GM13976 (cell line): ENCODE results near the gene QKI.

Source experiments
- DNase-seq: peaks from one replicate; pipeline ENCODE4 v3.0.0; 2012; ENCODE audit warnings: low spot score
- CTCF ChIP-seq: IDR thresholded peaks from 2 replicates; pipeline ENCODE4 v1.5.1; 2012; ENCODE audit warnings: borderline replicate concordance, mild to moderate bottlenecking; ENCODE audit not compliant: insufficient read depth; ENCODE audit errors: extremely low read depth, missing control alignments, control extremely low read depth
- in situ Hi-C: fragments of 300-500 bp; cut with MboI; formaldehyde crosslinking; loops from one replicate; pipeline ENCODE4 v1.12.0; 2022; ENCODE audit warnings: low sequenced_read_pairs, mixed read lengths, inconsistent platforms; ENCODE audit not compliant: unreplicated experiment

QKI gene

DNA sequence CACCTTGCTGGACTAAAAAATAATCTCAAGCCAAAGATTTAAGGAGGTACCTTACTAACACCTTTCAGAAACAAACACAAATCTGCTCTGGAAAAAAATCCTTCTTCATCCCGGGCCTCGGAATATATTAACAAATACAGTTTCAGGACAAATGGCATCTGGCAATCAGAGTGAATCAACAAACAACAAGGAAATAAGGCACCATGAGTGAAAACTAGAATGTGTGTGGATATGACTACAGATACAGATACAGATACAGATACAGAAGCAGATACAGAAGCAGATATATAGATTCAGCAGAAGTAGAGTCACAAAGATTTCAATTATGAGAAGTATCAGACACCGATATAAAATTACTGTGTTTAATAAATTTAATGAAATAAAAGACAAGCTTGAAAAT lies 178.4 kb downstream of the QKI start:
- in situ Hi-C loops, result no loop called here
- DNase-seq, result no peak
- no peak for TF ChIP-seq CTCF

DNA sequence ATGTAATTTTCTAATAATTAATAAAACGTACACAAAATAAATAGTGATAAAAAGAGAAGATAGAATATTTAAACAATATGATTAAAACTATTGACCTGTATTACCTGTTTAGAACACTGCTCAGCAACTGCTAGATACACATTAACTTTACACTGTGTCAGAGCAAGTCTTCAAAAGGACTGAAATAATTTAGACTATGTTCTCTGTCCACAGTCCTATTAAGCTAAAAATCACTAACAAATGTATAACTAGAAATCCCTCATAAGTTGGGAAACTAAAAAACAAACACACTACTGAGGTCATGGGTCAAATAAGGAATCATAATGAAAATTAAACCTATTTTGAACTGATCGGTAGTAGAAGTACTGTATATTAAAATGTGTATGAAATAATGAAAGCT lies 181.7 kb downstream of the QKI start:
- in situ Hi-C loops, result no loop called here
- TF ChIP-seq CTCF, result no peak
- no peak for DNase-seq

GRCh38 chr6:163599136-163599535 lies 184.6 kb downstream of the QKI start:
- DNase-seq, result no peak
- in situ Hi-C loops, result no loop called here
- no peak for TF ChIP-seq CTCF

GRCh38 chr6:163599684-163600083 lies 185.2 kb downstream of the QKI start:
- no peak for TF ChIP-seq CTCF
- DNase-seq, result no peak
- in situ Hi-C loops, result no loop called here

GRCh38 chr6:163600331-163600730 lies 185.8 kb downstream of the QKI start:
- in situ Hi-C loops, result no loop called here
- no peak for DNase-seq
- no peak for TF ChIP-seq CTCF

DNA sequence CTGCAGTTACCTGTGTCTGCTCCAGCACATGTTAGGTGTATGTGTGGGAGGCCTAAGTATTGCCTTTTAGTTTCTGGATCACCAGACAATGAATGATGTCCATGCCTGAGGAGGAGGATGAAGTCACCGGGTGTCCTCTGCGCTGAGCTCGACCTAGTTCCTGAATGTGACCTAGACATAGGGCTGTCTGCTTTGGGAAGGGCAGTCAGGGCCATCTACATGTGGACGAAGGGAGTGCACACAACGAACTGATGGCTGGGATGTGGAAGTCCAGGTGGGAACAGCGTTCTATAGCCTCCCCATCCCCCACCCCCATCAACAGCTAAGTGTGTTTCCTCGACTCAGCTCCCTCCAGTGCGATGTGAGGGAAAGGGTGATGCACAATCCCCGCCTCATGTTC lies 186.3 kb downstream of the QKI start:
- TF ChIP-seq CTCF, result no peak
- DNase-seq, result no peak
- in situ Hi-C loops, result no loop called here

DNA sequence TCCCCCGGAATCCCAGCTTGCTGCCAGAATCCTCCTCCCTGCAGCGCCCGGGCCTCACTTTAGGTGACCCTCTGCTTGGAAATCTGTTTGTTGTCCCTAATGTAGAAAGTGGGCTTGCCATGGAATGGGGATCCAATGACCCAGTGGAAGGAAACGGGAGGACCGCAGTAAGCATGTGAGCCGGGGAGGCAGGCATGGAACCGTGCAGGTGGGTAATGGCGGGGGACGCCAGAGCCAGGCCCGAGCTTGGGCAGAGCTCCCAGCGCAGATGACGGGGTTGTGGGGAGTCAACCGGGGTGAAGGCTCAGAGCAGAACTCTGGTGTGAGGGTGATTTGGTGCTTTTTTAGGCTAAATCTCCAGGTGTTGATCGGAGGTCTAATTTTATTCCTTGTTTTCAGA lies 188.3 kb downstream of the QKI start:
- no peak for DNase-seq
- in situ Hi-C loops, result no loop called here

More for the DNA sequence above, 188.3 kb downstream of the QKI start:
- no peak for TF ChIP-seq CTCF
